ENCODE data around the gene KCNQ1.

KCNQ1 gene

GRCh38 chr11:2586087-2586792 lies 141.4 kb downstream of the KCNQ1 start:
- no peak for DNase-seq

GRCh38 chr11:2586793-2587131 lies 142.0 kb downstream of the KCNQ1 start:
- no peak for DNase-seq

- no peak for DNase-seq
These were observed 142.5 kb downstream of the KCNQ1 start for GRCh38 chr11:2587132-2587930.

- no peak for DNase-seq
These were observed 143.4 kb downstream of the KCNQ1 start for GRCh38 chr11:2587976-2588748.

- no peak for DNase-seq
These were observed 144.2 kb downstream of the KCNQ1 start for GRCh38 chr11:2588809-2589537.

GRCh38 chr11:2589538-2589934 lies 144.7 kb downstream of the KCNQ1 start:
- DNase-seq: no peak

GRCh38 chr11:2590131-2590964 lies 145.5 kb downstream of the KCNQ1 start:
- DNase-seq: no peak

- no peak for DNase-seq
These were observed 146.4 kb downstream of the KCNQ1 start for GRCh38 chr11:2590965-2591754.

- DNase-seq: no peak
These were observed 147.0 kb downstream of the KCNQ1 start for GRCh38 chr11:2591805-2592204.

GRCh38 chr11:2592559-2593392 lies 148.0 kb downstream of the KCNQ1 start:
- no peak for DNase-seq

- no peak for DNase-seq
These were observed 148.7 kb downstream of the KCNQ1 start for GRCh38 chr11:2593393-2593950.

- DNase-seq: no peak
These were observed 149.5 kb downstream of the KCNQ1 start for GRCh38 chr11:2594267-2594666.

GRCh38 chr11:2595204-2595603 lies 150.4 kb downstream of the KCNQ1 start:
- no peak for DNase-seq

- no peak for DNase-seq
These were observed 154.9 kb downstream of the KCNQ1 start for GRCh38 chr11:2599561-2600189.

GRCh38 chr11:2609345-2609744 lies 164.5 kb downstream of the KCNQ1 start:
- no peak for DNase-seq

GRCh38 chr11:2612884-2613571 lies 168.2 kb downstream of the KCNQ1 start:
- DNase-seq: no peak

GRCh38 chr11:2621894-2622293 lies 177.1 kb downstream of the KCNQ1 start:
- no peak for DNase-seq

- DNase-seq: no peak
These were observed 180.4 kb downstream of the KCNQ1 start for GRCh38 chr11:2625183-2625582.

GRCh38 chr11:2630679-2631078 lies 185.9 kb downstream of the KCNQ1 start:
- no peak for DNase-seq
